Bronchial epithelial cell (primary cell): ENCODE measurements around the gene IL17B. TPM values are rescaled to one million over a fixed set of nuclear protein-coding genes. Genes with fewer than 3 reads are reported as not detected.

ENCODE experiments used
- DNase-seq: peaks from one replicate; pipeline ENCODE4 v3.0.0-alpha.2; 2010; ENCODE audit warnings: low read depth
- FAIRE-seq: peaks from 2 replicates; lab custom pipeline; 2011; peaks lifted over from hg19 to GRCh38; lab: Jason Lieb, UNC
- H3K27me3 ChIP-seq: 2 replicates; pipeline ENCODE4 v1.5.1; 2011; ENCODE audit warnings: low read length; ENCODE audit not compliant: control insufficient read depth, insufficient read depth
- H3K36me3 ChIP-seq: 2 replicates; pipeline ENCODE4 v1.5.1; 2011; ENCODE audit warnings: low read length; ENCODE audit not compliant: control insufficient read depth, insufficient read depth
- H3K4me3 ChIP-seq: 2 replicates; pipeline ENCODE4 v1.5.1; 2011; ENCODE audit warnings: mild to moderate bottlenecking, low read depth, low read length, control low read depth
- CTCF ChIP-seq: IDR thresholded peaks from 2 replicates; pipeline ENCODE4 v1.5.1; 2011; ENCODE audit warnings: mild to moderate bottlenecking, moderate library complexity, low read length, control low read depth, inconsistent platforms; ENCODE audit not compliant: insufficient read depth, severe bottlenecking
- total RNA-seq: library from RNA; depleted of rRNA; stranded (reverse); fragments of >200 nt; gene quantifications from 2 replicates; pipeline ENCODE4 v1.2.1, GENCODE V29; 2014

Gene IL17B
- total RNA-seq, 1 donor from 2014 or later: not detected

- FAIRE-seq (no peak), DNase-seq (no peak)
- Histone ChIP-seq H3K4me3 (no peak overlapping the region), H3K36me3 (no peaks in the 10 kb centered on the region), H3K27me3 (no peaks in the 10 kb centered on the region)
- no peak for TF ChIP-seq CTCF
Observed at GRCh38 chr5:149389552-149390495, 10.7 kb upstream of the IL17B start.

- Histone ChIP-seq H3K4me3 (no peak overlapping the region), H3K27me3 (no peaks in the 10 kb centered on the region), H3K36me3 (no peaks in the 10 kb centered on the region)
- no peak for TF ChIP-seq CTCF
- no peak for FAIRE-seq
- DNase-seq: no peak
Observed at GRCh38 chr5:149388498-149389190, 9.6 kb upstream of the IL17B start.

- TF ChIP-seq CTCF: no peak
- Histone ChIP-seq H3K4me3 (no peak overlapping the region), H3K36me3 (no peaks in the 10 kb centered on the region), H3K27me3 (no peaks in the 10 kb centered on the region)
- FAIRE-seq (no peak), DNase-seq (no peak)
Observed at GRCh38 chr5:149387982-149388381, 8.9 kb upstream of the IL17B start.

GRCh38 chr5:149387081-149387631, 8.1 kb upstream of the IL17B start:
- DNase-seq: no peak
- no peak for TF ChIP-seq CTCF
- FAIRE-seq: no peak
- H3K27me3 ChIP-seq: no peaks in the 10 kb centered on the region
- H3K36me3 ChIP-seq: no peaks in the 10 kb centered on the region
- no peak overlapping the region for H3K4me3 ChIP-seq

- no peaks in the 10 kb centered on the region for H3K27me3 ChIP-seq
- no peak for DNase-seq
- TF ChIP-seq CTCF: no peak
- no peak overlapping the region for H3K4me3 ChIP-seq
- no peaks in the 10 kb centered on the region for H3K36me3 ChIP-seq
- FAIRE-seq: no peak
Observed at GRCh38 chr5:149386166-149386565, 7.1 kb upstream of the IL17B start.
